GM12878 (cell line): ENCODE data around the gene EFHC1. TPM values are rescaled to one million over a fixed set of nuclear protein-coding genes. Genes with fewer than 3 reads are reported as not detected.

Experiments used
- ATAC-seq: fragments of 200-7000 bp; cut with Tn5 transposase; 3 replicates; pipeline ENCODE4 v1.9.1; 2020; ENCODE audit warnings: mild to moderate bottlenecking, moderate library complexity
- BruUV-seq: library from RNA; stranded (reverse); fragments of 400-500 nt; replicated peaks from 2 replicates; lab custom pipeline; 2021; lab: Mats Ljungman, UMichigan
- CTCF ChIA-PET: fragments of 300-600 bp; sonication (Branson Sonifier 250); formaldehyde crosslinking; extraction: SDS; loops from one replicate; lab custom pipeline; 2021; ENCODE audit warnings: inconsistent platforms; lab: Yijun Ruan, JAX
- POLR2A ChIA-PET: fragments of 350-600 bp; formaldehyde crosslinking; extraction: SDS; loops from one replicate; lab custom pipeline; 2021; ENCODE audit warnings: inconsistent platforms; lab: Charles Lee
- RAD21 ChIA-PET: fragments of 300-600 bp; sonication (Branson Sonifier 250); formaldehyde crosslinking; loops from one replicate; lab custom pipeline; 2023; ENCODE audit warnings: antibody characterized with exemption; ENCODE audit not compliant: unreplicated experiment; lab: Charles Lee
- SMC1A ChIA-PET: fragments of 300-600 bp; sonication (Branson Sonifier 250); formaldehyde crosslinking; loops from one replicate; lab custom pipeline; 2023; ENCODE audit not compliant: unreplicated experiment, uncharacterized antibody; lab: Charles Lee
- DNase-seq: peaks from one replicate; pipeline ENCODE4 v3.0.0-alpha.2; 2011; ENCODE audit warnings: low read depth, low spot score
- FAIRE-seq: peaks from 3 replicates; lab custom pipeline; 2011; peaks lifted over from hg19 to GRCh38; lab: Jason Lieb, UNC
- H2AFZ ChIP-seq: 2 replicates; pipeline ENCODE4 v1.6.0; 2011; ENCODE audit warnings: low read depth, low read length, control low read depth; ENCODE audit not compliant: control insufficient read depth
- H3K27ac ChIP-seq: 2 replicates; pipeline ENCODE4 v1.5.1; 2011; ENCODE audit warnings: control low read depth; ENCODE audit not compliant: control insufficient read depth, insufficient read depth
- H3K27me3 ChIP-seq, 2 experiments: replicated peaks in 1 of 2; 2 replicates each; pipeline versions ENCODE4 v1.6.0 to v1.6.1; 2011; ENCODE audit warnings: low read length in 1 of 2; ENCODE audit not compliant: control insufficient read depth in 2 of 2, insufficient read depth in 2 of 2
- H3K36me3 ChIP-seq, 2 experiments: 2 replicates each; pipeline ENCODE4 v1.5.1; 2011; ENCODE audit warnings: low read length in 1 of 2; ENCODE audit not compliant: control insufficient read depth in 2 of 2, insufficient read depth in 2 of 2
- H3K4me1 ChIP-seq: 2 replicates; pipeline ENCODE4 v1.6.1; 2011; ENCODE audit warnings: mild to moderate bottlenecking, low read length, moderate library complexity, mixed read lengths; ENCODE audit not compliant: control insufficient read depth, insufficient read depth
- H3K4me2 ChIP-seq: 2 replicates; pipeline ENCODE4 v1.6.0; 2011; ENCODE audit warnings: control low read depth; ENCODE audit not compliant: control insufficient read depth, insufficient read depth
- H3K4me3 ChIP-seq: fragments of 200-600 bp; sonication (generic); 2 replicates; pipeline ENCODE4 v1.5.1; 2016
- H3K79me2 ChIP-seq: 2 replicates; pipeline ENCODE4 v1.6.0; 2011; ENCODE audit warnings: low read length; ENCODE audit not compliant: control insufficient read depth, insufficient read depth
- H3K9ac ChIP-seq: 2 replicates; pipeline ENCODE4 v1.8.0; 2011; ENCODE audit warnings: low read length, control low read depth, mixed read lengths; ENCODE audit not compliant: control insufficient read depth, insufficient read depth
- H3K9me3 ChIP-seq: replicated peaks from 3 replicates; pipeline ENCODE4 v1.5.1; 2011; ENCODE audit warnings: mild to moderate bottlenecking, low read length; ENCODE audit not compliant: control insufficient read depth, insufficient read depth
- H4K20me1 ChIP-seq: 2 replicates; pipeline ENCODE4 v1.6.0; 2011; ENCODE audit not compliant: control insufficient read depth, insufficient read depth
- HDAC2 ChIP-seq: fragments of 200-600 bp; sonication (generic); IDR thresholded peaks from 2 replicates; pipeline ENCODE4 v1.6.1; 2017
- POLR2AphosphoS2 ChIP-seq: IDR thresholded peaks from 2 replicates; pipeline ENCODE4 v1.6.1; 2011; ENCODE audit warnings: low read depth, mild to moderate bottlenecking, low read length, improper control_type of control experiment, moderate library complexity
- ZBED1 ChIP-seq: IDR thresholded peaks from 2 replicates; pipeline ENCODE4 v1.6.1; 2016; ENCODE audit warnings: borderline replicate concordance
- WGBS: methylation state at CpG from one replicate; pipeline ENCODE4 v1.1.6; 2016; ENCODE audit warnings: low lambda C conversion rate; ENCODE audit not compliant: insufficient replicate concordance, insufficient coverage; ENCODE audit errors: missing lambda C conversion rate; 5-methylcytosine and 5-hydroxymethylcytosine counted together
- in situ Hi-C: fragments of 300-500 bp; cut with MboI; formaldehyde crosslinking; loops from 9 replicates; pipeline ENCODE4 v1.14.3; 2018; ENCODE audit warnings: mixed read lengths
- intact Hi-C: fragments of 100-400 bp; cut with micrococcal nuclease; formaldehyde crosslinking; loops from one replicate; pipeline ENCODE4 v1.14.2; 2022; ENCODE audit not compliant: unreplicated experiment
- polyA plus RNA-seq, 11 experiments: library from polyadenylated mRNA; depleted of rRNA in 4 of 11; unstranded in 6 of 11; stranded (reverse) in 5 of 11; fragments of >200 nt; fragmentation: Nextera tagmentation in 4 of 11; fragmentation: Illumina TruSeq in 1 of 11; extraction: Ambion mirVana in 4 of 11; extraction: Trizol in 1 of 11; gene quantifications; 1 replicate in 1 of 11; 2 replicates in 10 of 11; pipeline versions ENCODE4 v1.2.1 to v1.2.3, GENCODE V29; 2011 to 2016; ENCODE audit warnings: inconsistent platforms in 2 of 11, missing spikeins in 2 of 11, low read depth in 1 of 11
- total RNA-seq, 4 experiments: library from RNA; depleted of rRNA in 3 of 4; stranded (reverse); fragments of >200 nt in 3 of 4; fragmentation: Illumina TruSeq in 1 of 4; extraction: Trizol in 1 of 4; gene quantifications; 2 replicates each; pipeline versions ENCODE4 v1.2.1 to v1.2.3, GENCODE V29; 2013 to 2021
- TF ChIP-seq, protein P1 (sequence below): IDR thresholded peaks from 2 replicates; pipeline ENCODE4 v1.6.1; 2012; ENCODE audit warnings: low read depth, low read length, improper control_type of control experiment

Gene EFHC1
- total and polyA plus RNA-seq, 10 of the 15 experiments (the other 5 are each of a cell fraction or from before 2014, with no cell fraction given), result 5.5 to 14.5 (median 8.8) TPM

DNA sequence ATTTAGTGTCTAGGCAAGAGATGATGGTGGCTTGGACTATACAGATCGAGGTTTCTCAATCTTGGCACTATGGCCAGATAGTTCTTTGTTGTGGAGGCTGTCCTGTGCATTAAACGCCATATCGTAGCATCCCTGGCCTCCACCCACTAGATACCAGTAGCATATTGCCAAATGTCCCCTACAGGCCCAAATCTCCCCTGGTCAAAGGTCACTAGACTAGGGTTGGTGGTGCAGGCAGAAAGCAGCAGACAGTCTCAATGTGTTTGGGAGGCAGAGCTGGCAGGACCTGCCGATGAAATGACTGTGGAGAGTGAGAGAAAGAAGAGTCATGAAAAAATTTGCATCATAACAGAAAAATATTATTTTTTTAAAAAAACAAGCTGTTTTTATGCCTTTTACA, 93.8 kb downstream of the EFHC1 start:
- Histone ChIP-seq H3K27ac (no peak overlapping the region), H3K9ac (no peak overlapping the region), H3K4me1 (peaks cover 7% of the 10 kb centered on the region), H3K79me2 (no peaks in the 10 kb centered on the region), H3K36me3 (peaks cover 16 to 18% of the 10 kb centered on the region in 2 experiments; a peak in 3 of 4 replicates), H3K4me2 (no peak overlapping the region), H4K20me1 (no peaks in the 10 kb centered on the region), H2AFZ (no peak overlapping the region), H3K27me3 (no peaks in the 10 kb centered on the region), H3K4me3 (no peak overlapping the region), H3K9me3 (no peaks in the 10 kb centered on the region)
- CTCF ChIA-PET, result interaction anchor here (1.4 kb wide), 1 partner anchor 15 kb away, joined by 3 read pairs; no protein-coding TSS in a partner anchor
- SMC1A ChIA-PET, result interaction anchor here (0.8 to 2.8 kb wide), 3 partner anchors 22 to 61 kb away, joined by 3 to 13 read pairs (median 4); no protein-coding TSS in a partner anchor
- BruUV-seq, result no TSS peak
- no peak for DNase-seq
- no peak for FAIRE-seq
- POLR2A ChIA-PET, result no interaction called here
- no peak for TF ChIP-seq POLR2AphosphoS2
- intact Hi-C loops, result no loop called here
- 95% methylated on average over 4 of the region's 4 CpGs for WGBS
- RAD21 ChIA-PET, result no interaction called here
- in situ Hi-C loops, result no loop called here
- no peak for ATAC-seq

DNA sequence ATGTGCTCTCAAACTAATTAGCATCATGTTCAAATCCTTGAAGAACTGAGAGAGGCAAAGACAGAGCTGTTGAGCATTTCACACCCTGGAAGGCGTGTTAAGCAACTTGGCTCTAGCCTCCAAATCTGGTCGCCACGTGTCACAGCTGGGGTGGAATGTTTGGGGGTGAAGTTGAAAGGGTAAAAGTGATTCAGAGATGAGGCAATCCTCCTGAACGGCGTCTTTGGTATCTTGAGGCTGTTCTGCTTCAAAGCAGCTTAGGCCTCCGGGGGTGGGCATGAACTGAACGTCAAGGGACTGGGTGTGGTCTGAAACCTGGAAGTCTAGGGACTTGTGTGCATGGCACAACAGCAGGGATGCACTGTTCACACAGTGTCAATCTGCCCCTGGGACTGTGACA, 94.4 kb downstream of the EFHC1 start:
- ChIA-PET CTCF (interaction anchor here (0.7 to 1.4 kb wide), 2 partner anchors 15 to 99 kb away, joined by 3 read pairs; no protein-coding TSS in a partner anchor), RAD21 (no interaction called here), SMC1A (interaction anchor here (0.8 to 2.8 kb wide), 4 partner anchors 13 to 60 kb away, joined by 3 to 13 read pairs (median 4); no protein-coding TSS in a partner anchor), POLR2A (no interaction called here)
- DNase-seq (no peak), FAIRE-seq (no peak), ATAC-seq (no peak)
- Histone ChIP-seq H3K36me3 (peaks cover 13 to 14% of the 10 kb centered on the region in 2 experiments; a peak in 3 of 4 replicates), H2AFZ (no peak overlapping the region), H3K4me1 (peaks cover 7% of the 10 kb centered on the region), H3K79me2 (no peaks in the 10 kb centered on the region), H3K9ac (no peak overlapping the region), H3K27me3 (no peaks in the 10 kb centered on the region), H3K27ac (no peak overlapping the region), H3K4me3 (no peak overlapping the region), H3K4me2 (no peak overlapping the region), H3K9me3 (no peaks in the 10 kb centered on the region), H4K20me1 (no peaks in the 10 kb centered on the region)
- WGBS, result 86% methylated on average over 7 of the region's 7 CpGs
- BruUV-seq, result no TSS peak
- intact Hi-C loops, result no loop called here
- in situ Hi-C loops, result no loop called here
- TF ChIP-seq ZBED1 (no peak), HDAC2 (no peak)
- TF ChIP-seq, protein P1, sequence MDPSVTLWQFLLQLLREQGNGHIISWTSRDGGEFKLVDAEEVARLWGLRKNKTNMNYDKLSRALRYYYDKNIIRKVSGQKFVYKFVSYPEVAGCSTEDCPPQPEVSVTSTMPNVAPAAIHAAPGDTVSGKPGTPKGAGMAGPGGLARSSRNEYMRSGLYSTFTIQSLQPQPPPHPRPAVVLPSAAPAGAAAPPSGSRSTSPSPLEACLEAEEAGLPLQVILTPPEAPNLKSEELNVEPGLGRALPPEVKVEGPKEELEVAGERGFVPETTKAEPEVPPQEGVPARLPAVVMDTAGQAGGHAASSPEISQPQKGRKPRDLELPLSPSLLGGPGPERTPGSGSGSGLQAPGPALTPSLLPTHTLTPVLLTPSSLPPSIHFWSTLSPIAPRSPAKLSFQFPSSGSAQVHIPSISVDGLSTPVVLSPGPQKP, result no peak
